DOHH2 (cell line): Measurements from ENCODE around the gene FAM78B.

Experiments
- H3F3A ChIP-seq: fragments of 200-600 bp; sonication (generic), shearing (Covaris generic); 2 replicates; pipeline ENCODE4 v1.6.0; 2016; ENCODE audit warnings: antibody characterized with exemption, mild to moderate bottlenecking; ENCODE audit not compliant: control insufficient read depth, insufficient read depth
- H3K27ac ChIP-seq: fragments of 200-600 bp; sonication (generic); 2 replicates; pipeline ENCODE4 v1.5.1; 2014; ENCODE audit warnings: low read depth, mild to moderate bottlenecking, low read length, moderate library complexity
- H3K27me3 ChIP-seq: fragments of 200-600 bp; sonication (generic); 2 replicates; pipeline ENCODE4 v1.6.1; 2014; ENCODE audit warnings: mild to moderate bottlenecking, low read length, mixed read lengths; ENCODE audit not compliant: control insufficient read depth
- H3K36me3 ChIP-seq: fragments of 200-600 bp; sonication (generic); 2 replicates; pipeline ENCODE4 v1.6.1; 2014; ENCODE audit warnings: mild to moderate bottlenecking, low read length, moderate library complexity, mixed read lengths; ENCODE audit not compliant: control insufficient read depth
- H3K4me1 ChIP-seq: fragments of 200-600 bp; sonication (generic); 2 replicates; pipeline ENCODE4 v1.6.1; 2014; ENCODE audit warnings: mild to moderate bottlenecking, low read length, mixed read lengths; ENCODE audit not compliant: control insufficient read depth
- H3K4me2 ChIP-seq: fragments of 200-600 bp; sonication (generic); 2 replicates; pipeline ENCODE4 v1.6.0; 2014; ENCODE audit warnings: mild to moderate bottlenecking, low read length, moderate library complexity
- H3K4me3 ChIP-seq: fragments of 200-600 bp; sonication (generic); 2 replicates; pipeline ENCODE4 v1.5.1; 2014; ENCODE audit warnings: mild to moderate bottlenecking, low read length, mixed read lengths
- H3K79me2 ChIP-seq: fragments of 200-600 bp; sonication (generic); 2 replicates; pipeline ENCODE4 v1.6.1; 2014; ENCODE audit warnings: mild to moderate bottlenecking, low read length, mixed read lengths; ENCODE audit not compliant: control insufficient read depth
- H3K9me2 ChIP-seq: fragments of 200-600 bp; sonication (generic); replicated peaks from 2 replicates; pipeline ENCODE4 v1.6.1; 2014; ENCODE audit warnings: mild to moderate bottlenecking, low read length, mixed read lengths; ENCODE audit not compliant: control insufficient read depth
- H3K9me3 ChIP-seq: fragments of 200-600 bp; sonication (generic); 2 replicates; pipeline ENCODE4 v1.6.1; 2014; ENCODE audit warnings: antibody characterized with exemption, low read length, mixed read lengths; ENCODE audit not compliant: control insufficient read depth, insufficient read depth
- H4K20me1 ChIP-seq: fragments of 200-600 bp; sonication (generic); 2 replicates; pipeline ENCODE4 v1.6.0; 2014; ENCODE audit warnings: low read depth, mild to moderate bottlenecking, antibody characterized with exemption, low read length, moderate library complexity; ENCODE audit not compliant: control insufficient read depth, insufficient read depth
- CTCF ChIP-seq: fragments of 200-600 bp; sonication (generic); IDR thresholded peaks from one replicate; pipeline ENCODE4 v1.5.1; 2014; ENCODE audit warnings: antibody characterized with exemption, mild to moderate bottlenecking, low read depth, low read length; ENCODE audit not compliant: poor library complexity, severe bottlenecking
- EZH2phosphoT487 ChIP-seq: fragments of 200-600 bp; sonication (generic); IDR thresholded peaks from 2 replicates; pipeline ENCODE4 v1.6.1; 2017; ENCODE audit warnings: borderline replicate concordance, mild to moderate bottlenecking, antibody characterized with exemption, low read length, moderate library complexity, mixed read lengths

Gene FAM78B

GRCh38 chr1:166083887-166084286 lies 82.9 kb downstream of the FAM78B start:
- no peak overlapping the region for H3K4me3 ChIP-seq
- TF ChIP-seq CTCF = no peak
- no peak for TF ChIP-seq EZH2phosphoT487
- no peaks in the 10 kb centered on the region for H3F3A ChIP-seq
- H3K27ac ChIP-seq = no peak overlapping the region
- H3K4me2 ChIP-seq = no peak overlapping the region
- H4K20me1 ChIP-seq = no peaks in the 10 kb centered on the region
- no peaks in the 10 kb centered on the region for H3K4me1 ChIP-seq
- H3K79me2 ChIP-seq = no peaks in the 10 kb centered on the region
- H3K36me3 ChIP-seq = no peaks in the 10 kb centered on the region
- H3K9me3 ChIP-seq = no peaks in the 10 kb centered on the region
- H3K27me3 ChIP-seq = no peaks in the 10 kb centered on the region
- H3K9me2 ChIP-seq = no peaks in the 10 kb centered on the region

GRCh38 chr1:166082601-166083000 lies 84.2 kb downstream of the FAM78B start:
- Histone ChIP-seq H3K36me3 (no peaks in the 10 kb centered on the region), H3K4me1 (no peaks in the 10 kb centered on the region), H3F3A (no peaks in the 10 kb centered on the region), H3K4me2 (no peak overlapping the region), H4K20me1 (no peaks in the 10 kb centered on the region), H3K4me3 (no peak overlapping the region), H3K79me2 (no peaks in the 10 kb centered on the region), H3K27ac (no peak overlapping the region), H3K27me3 (no peaks in the 10 kb centered on the region), H3K9me2 (no peaks in the 10 kb centered on the region), H3K9me3 (no peaks in the 10 kb centered on the region)
- TF ChIP-seq CTCF = no peak
- TF ChIP-seq EZH2phosphoT487 = no peak

- TF ChIP-seq CTCF (no peak), EZH2phosphoT487 (no peak)
- Histone ChIP-seq H3K27me3 (no peaks in the 10 kb centered on the region), H3K9me2 (no peaks in the 10 kb centered on the region), H3K27ac (no peak overlapping the region), H3K9me3 (no peaks in the 10 kb centered on the region), H3K4me2 (no peak overlapping the region), H3K36me3 (no peaks in the 10 kb centered on the region), H3K79me2 (no peaks in the 10 kb centered on the region), H3K4me3 (no peak overlapping the region), H3F3A (no peaks in the 10 kb centered on the region), H3K4me1 (no peaks in the 10 kb centered on the region), H4K20me1 (no peaks in the 10 kb centered on the region)
Observed at GRCh38 chr1:166080967-166081870, 85.6 kb downstream of the FAM78B start.
